LoVo (cell line): Measurements from ENCODE around the gene TMEM201.

Experiments
- DNase-seq: peaks from one replicate; pipeline ENCODE4 v3.0.0-alpha.2; 2016; ENCODE audit warnings: low spot score

Gene TMEM201

DNA sequence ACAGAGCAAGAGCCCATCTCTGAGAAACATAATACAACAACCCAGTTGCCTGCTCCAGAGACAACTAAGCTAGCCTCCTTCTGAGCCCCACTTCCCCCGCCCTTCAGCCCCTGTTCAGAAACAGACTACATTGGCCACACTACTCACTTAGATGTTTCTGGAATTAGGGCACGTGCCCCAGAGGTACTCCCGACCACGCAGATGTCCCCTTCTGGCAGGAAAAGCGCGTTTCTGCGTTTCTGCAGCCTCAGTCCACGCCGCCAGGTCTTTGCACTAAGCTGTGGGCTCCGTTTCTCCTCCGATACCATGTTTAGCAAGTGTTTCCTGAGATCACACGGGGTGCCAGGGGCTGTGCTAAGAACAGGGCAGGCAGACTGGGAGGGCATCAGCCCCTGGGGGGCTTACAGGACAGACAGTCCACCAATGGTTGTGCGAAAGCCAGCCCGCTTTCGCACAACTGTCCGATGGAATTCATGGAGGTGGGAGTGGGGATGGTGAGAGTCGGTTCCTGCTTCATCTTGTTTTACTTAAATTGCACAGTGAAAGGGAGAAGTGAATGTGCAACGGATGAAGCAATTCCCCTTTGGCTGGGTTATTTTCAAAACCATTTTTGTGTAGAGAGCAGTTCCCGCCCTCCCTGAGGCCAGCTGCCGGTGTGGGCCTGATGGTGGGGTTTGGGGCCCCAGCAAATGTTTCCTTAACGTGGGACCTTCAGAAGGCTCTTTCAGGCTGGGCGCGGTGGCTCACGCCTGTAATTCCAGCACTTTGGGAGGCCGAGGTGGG is 65.5 kb downstream of the TMEM201 start:
- no peak for DNase-seq

DNA sequence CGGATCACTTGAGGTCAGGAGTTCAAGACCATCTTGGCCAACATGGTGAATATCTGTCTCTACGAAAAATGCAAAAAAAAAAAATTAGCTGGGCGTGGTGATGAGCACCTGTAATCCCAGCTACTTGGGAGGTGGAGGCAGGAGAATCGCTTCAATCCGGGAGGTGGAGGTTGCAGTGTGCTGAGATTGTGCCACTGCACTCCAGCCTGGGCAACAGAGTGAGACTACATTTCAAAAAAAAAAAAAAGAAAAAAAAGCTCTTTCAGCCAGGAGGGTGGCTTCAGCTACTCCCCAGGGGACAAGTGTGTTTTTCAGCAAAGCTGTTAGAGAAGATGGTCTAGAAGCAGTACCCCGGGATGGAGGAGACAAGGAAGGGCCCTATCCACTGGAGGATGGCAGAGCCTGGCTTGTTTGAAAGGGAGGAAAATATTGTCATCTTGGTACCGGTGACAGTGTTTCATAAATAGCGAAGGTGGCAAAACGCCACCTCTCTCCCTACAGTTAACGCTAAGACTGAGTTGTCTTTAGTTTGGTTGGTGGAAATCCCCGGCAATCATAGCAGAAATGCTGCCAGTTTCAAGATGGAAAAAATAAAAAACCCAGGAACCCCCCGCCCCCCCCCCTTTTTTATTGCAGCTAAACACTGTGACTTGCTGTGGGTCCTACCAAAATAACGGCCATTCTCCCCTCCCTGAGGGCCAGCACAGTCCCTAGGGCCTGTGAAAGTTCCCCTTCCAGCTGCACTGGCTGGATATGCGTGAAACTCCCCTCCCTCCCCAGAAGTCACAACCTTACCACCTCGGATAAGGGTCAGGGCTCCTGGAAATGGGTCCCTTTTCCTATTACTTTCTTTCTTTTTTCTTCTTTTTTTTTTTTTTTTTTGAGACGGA is 66.4 kb downstream of the TMEM201 start:
- DNase-seq, result no peak

DNA sequence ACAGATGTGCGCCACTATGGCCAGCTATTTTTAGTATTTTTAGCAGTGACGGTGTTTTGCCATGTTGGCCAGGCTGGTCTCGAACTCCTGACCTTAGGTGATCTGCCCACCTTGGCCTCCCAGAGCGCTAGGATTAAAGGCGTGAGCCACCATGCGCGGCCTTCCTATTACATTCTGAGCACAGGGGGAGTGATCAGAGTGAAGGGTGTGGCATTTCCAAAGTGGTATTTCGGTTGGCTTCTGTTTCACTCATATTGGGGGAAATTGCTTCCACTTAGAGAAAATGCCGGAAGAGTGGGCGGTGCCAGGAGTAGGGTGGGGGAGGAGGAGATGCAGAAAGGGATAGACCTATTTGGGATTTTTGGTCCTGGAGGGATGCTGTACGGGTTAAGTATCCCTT is 67.1 kb downstream of the TMEM201 start:
- DNase-seq, result no peak

DNA sequence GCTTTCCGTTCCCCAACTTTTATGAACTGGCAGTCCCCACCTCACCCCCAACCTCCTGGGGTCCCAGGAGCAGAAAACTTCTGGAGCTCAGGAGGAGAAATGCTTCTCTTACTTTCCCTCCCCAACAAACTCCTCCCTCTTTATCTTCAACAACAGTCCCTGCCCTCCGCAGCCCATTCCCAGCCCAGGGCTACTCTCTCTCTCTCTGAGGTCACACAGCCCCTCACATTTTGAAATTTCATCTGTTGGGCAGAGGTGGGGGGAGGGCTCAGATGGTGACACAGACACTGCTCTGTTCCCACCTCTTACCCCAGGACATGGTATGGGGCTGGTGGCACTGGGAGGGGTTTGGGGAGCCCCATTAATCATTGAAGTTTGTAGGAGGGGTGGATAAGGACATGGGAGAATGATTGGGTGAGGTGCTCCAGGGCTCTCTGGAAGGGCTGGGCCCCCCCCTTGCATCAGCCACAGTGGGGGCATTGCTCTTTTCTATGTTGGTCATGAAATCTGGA is 68.9 kb downstream of the TMEM201 start:
- DNase-seq, result no peak

GRCh38 chr1:9658199-9658598 is 69.5 kb downstream of the TMEM201 start:
- DNase-seq, result no peak

GRCh38 chr1:9659328-9659727 is 70.6 kb downstream of the TMEM201 start:
- DNase-seq, result no peak

GRCh38 chr1:9663257-9663656 is 74.5 kb downstream of the TMEM201 start:
- DNase-seq, result no peak
